Gastrocnemius medialis (tissue), 4 donors: ENCODE data around the gene EFCAB11. TPM values are rescaled to one million over a fixed set of nuclear protein-coding genes. Genes with fewer than 3 reads are reported as not detected.

Source experiments
- ATAC-seq, 2 donors: fragments of 150-250 bp; one replicate each; pipeline ENCODE4 v1.9.1; 2016
- DNase-seq, 2 donors: peaks; one replicate each; pipeline ENCODE4 v3.0.0-alpha.2; 2019
- H3K27ac ChIP-seq, 4 donors: fragments of 200-600 bp; sonication (generic); 1 replicate in 1 of 4; 2 replicates in 3 of 4; pipeline ENCODE4 v1.5.1; 2016 to 2018; ENCODE audit warnings: mild to moderate bottlenecking in 2 of 4, moderate library complexity in 1 of 4
- H3K27me3 ChIP-seq, 3 donors: fragments of 200-600 bp; sonication (generic) in 2 of 3; 1 replicate in 1 of 3; 2 replicates in 2 of 3; pipeline versions ENCODE4 v1.5.1 to v1.6.0; 2016 to 2019; ENCODE audit warnings: mild to moderate bottlenecking in 1 of 3, moderate library complexity in 1 of 3
- H3K36me3 ChIP-seq, 2 donors: fragments of 200-600 bp; sonication (generic) in 1 of 2; one replicate each; pipeline ENCODE4 v1.5.1; 2017 to 2018
- H3K4me1 ChIP-seq, 2 donors: fragments of 200-600 bp; sonication (generic) in 1 of 2; one replicate each; pipeline ENCODE4 v1.5.1; 2016 to 2017; ENCODE audit warnings: mild to moderate bottlenecking in 2 of 2
- H3K4me3 ChIP-seq, 4 donors: fragments of 200-600 bp; sonication (generic) in 3 of 4; 1 replicate in 1 of 4; 2 replicates in 3 of 4; pipeline ENCODE4 v1.5.1; 2016 to 2019; ENCODE audit warnings: mild to moderate bottlenecking in 2 of 4
- H3K9me3 ChIP-seq, 3 donors: fragments of 200-600 bp; sonication (generic) in 2 of 3; 1 replicate in 1 of 3; 2 replicates in 2 of 3; pipeline ENCODE4 v1.5.1; 2016 to 2019
- POLR2A ChIP-seq, 2 donors: fragments of 450-650 bp; IDR thresholded peaks; one replicate each; pipeline ENCODE4 v1.6.1; 2017; ENCODE audit warnings: antibody characterized with exemption in 2 of 2, mild to moderate bottlenecking in 2 of 2, moderate library complexity in 2 of 2
- in situ Hi-C, 4 donors: fragments of 200-750 bp; cut with MboI; loops; one replicate each; pipeline versions ENCODE4 v1.15.0 to v1.8.0; 2017; ENCODE audit warnings: low sequenced_read_pairs in 4 of 4
- intact Hi-C: fragments of 100-400 bp; cut with DNase I; formaldehyde crosslinking; loops from one replicate; pipeline ENCODE4 v1.15.1; 2023; ENCODE audit warnings: low total_unique reads
- total RNA-seq, 4 donors: library from RNA; depleted of rRNA; stranded (reverse); fragments of >200 nt; gene quantifications; one replicate each; pipeline versions ENCODE4 v1.1.0 to v1.2.3, GENCODE V29; 2016
- TF ChIP-seq, protein P1 (sequence below), 5 experiments: fragments of 450-650 bp in 3 of 5; fragments of 200-600 bp in 2 of 5; sonication (generic) in 2 of 5; IDR thresholded peaks in 4 of 5; conservative IDR thresholded peaks in 1 of 5; 1 replicate in 4 of 5; 2 replicates in 1 of 5; pipeline ENCODE4 v1.5.1; 2016 to 2019; ENCODE audit warnings: antibody characterized with exemption in 5 of 5, mild to moderate bottlenecking in 3 of 5, moderate library complexity in 3 of 5

Gene EFCAB11
- total RNA-seq, 4 donors from 2014 or later: 0.69 to 1.6 (median 1.6) TPM

DNA sequence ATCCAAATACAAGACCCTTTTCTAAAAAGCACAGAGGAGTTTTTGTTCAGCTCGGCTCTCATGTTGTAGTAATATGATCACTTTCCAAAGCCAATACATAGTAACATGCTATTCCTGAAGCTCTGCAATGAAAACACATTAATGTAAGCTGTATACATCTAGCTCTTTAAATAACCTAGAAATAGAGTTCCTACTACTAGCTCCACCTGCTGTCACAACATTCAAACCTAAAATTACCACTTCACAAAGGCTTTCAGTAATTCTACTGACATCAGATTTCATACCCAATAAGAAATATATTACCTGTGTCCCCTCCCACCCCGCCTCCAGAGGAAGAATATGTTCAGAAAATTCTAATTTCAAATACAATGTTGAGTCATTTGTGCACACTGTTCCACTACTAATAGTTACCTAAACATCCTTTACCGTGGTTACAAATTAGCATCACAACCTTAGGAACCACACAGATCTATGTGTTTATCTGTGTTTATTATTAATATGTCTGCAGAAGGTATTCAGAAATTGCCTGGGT is 17.8 kb downstream of the EFCAB11 start:
- TF ChIP-seq, protein P1, sequence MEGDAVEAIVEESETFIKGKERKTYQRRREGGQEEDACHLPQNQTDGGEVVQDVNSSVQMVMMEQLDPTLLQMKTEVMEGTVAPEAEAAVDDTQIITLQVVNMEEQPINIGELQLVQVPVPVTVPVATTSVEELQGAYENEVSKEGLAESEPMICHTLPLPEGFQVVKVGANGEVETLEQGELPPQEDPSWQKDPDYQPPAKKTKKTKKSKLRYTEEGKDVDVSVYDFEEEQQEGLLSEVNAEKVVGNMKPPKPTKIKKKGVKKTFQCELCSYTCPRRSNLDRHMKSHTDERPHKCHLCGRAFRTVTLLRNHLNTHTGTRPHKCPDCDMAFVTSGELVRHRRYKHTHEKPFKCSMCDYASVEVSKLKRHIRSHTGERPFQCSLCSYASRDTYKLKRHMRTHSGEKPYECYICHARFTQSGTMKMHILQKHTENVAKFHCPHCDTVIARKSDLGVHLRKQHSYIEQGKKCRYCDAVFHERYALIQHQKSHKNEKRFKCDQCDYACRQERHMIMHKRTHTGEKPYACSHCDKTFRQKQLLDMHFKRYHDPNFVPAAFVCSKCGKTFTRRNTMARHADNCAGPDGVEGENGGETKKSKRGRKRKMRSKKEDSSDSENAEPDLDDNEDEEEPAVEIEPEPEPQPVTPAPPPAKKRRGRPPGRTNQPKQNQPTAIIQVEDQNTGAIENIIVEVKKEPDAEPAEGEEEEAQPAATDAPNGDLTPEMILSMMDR (IDR thresholded peaks at IDR 0.05 in 4 of 5, conservative IDR thresholded peaks at IDR 0.05 in 1 of 5): no peak
- no peak for TF ChIP-seq POLR2A (IDR thresholded peaks at IDR 0.05)
- in situ Hi-C loops (no loop called here), intact Hi-C loops (no loop called here)
- Histone ChIP-seq H3K27me3 (no peaks in the 10 kb centered on the region), H3K36me3 (no peaks in the 10 kb centered on the region), H3K27ac (no peak overlapping the region), H3K4me1 (no peaks in the 10 kb centered on the region), H3K9me3 (no peaks in the 10 kb centered on the region), H3K4me3 (no peak overlapping the region)
- DNase-seq (no peak), ATAC-seq (no peak)

DNA sequence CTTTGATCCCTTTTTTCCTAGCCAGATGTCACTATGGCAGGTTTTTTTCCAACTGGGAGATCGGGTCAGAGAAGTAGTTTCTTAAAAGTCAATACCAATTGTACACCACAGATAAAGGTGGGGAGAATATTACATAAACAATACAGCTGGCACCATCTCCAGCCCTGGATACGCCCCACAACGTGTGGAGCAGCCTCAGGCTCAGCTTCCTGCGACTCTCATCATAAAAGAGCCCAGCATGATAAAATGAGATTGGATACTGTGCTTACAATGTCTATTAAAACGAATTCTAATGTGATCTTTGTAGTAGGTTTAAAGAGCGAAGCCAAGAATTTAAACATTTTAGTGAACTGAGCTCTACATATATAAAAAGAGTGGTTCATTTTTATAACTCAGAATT is 21.5 kb downstream of the EFCAB11 start:
- Histone ChIP-seq H3K27me3 (no peaks in the 10 kb centered on the region), H3K27ac (no peak overlapping the region), H3K4me3 (no peak overlapping the region), H3K9me3 (no peaks in the 10 kb centered on the region), H3K4me1 (no peaks in the 10 kb centered on the region), H3K36me3 (no peaks in the 10 kb centered on the region)
- no peak for TF ChIP-seq POLR2A (IDR thresholded peaks at IDR 0.05)
- TF ChIP-seq, protein P1 (IDR thresholded peaks at IDR 0.05 in 4 of 5, conservative IDR thresholded peaks at IDR 0.05 in 1 of 5): no peak
- intact Hi-C loops (no loop called here), in situ Hi-C loops (no loop called here)
- ATAC-seq (no peak), DNase-seq (no peak)

DNA sequence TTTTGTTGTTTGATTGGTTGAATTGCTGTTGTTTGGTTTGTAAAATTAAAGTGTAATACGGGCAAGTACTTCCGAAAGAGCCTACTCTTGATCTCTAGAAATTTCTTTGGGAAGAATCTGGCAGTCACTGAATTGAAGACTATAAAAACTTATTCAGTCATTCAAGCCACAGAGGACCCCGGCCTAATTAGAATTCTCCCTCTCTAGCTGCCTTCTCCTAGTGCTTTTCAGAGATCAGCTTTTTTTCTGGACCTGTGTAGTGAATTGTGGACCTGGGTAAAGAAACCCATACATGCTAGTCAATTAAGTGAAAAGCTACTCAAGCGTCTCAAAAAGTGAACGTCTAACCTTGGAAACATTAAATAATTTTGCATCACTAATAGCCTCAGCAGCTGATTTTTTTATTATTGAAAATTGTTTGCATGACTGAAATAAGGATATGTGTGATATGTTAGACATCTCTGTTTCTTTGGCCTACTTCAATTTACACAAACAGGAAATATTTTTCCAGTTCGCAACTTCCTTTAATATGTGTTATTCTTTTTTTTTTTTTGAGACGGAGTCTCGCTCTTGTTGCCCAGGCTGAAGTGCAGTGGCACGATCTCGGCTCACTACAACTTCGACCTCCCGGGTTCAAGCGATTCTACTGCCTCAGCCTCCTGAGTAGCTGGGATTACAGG is 27.2 kb downstream of the EFCAB11 start:
- Histone ChIP-seq H3K4me1 (peaks cover 9 to 10% of the 10 kb centered on the region in 2 donors), H3K27me3 (no peaks in the 10 kb centered on the region), H3K9me3 (no peaks in the 10 kb centered on the region), H3K36me3 (no peaks in the 10 kb centered on the region), H3K4me3 (no peak overlapping the region), H3K27ac (no peak overlapping the region)
- in situ Hi-C loops (no loop called here), intact Hi-C loops (no loop called here)
- ATAC-seq: no peak
- no peak for DNase-seq
- TF ChIP-seq, protein P1 (IDR thresholded peaks at IDR 0.05 in 4 of 5, conservative IDR thresholded peaks at IDR 0.05 in 1 of 5): no peak
- TF ChIP-seq POLR2A (IDR thresholded peaks at IDR 0.05): no peak

DNA sequence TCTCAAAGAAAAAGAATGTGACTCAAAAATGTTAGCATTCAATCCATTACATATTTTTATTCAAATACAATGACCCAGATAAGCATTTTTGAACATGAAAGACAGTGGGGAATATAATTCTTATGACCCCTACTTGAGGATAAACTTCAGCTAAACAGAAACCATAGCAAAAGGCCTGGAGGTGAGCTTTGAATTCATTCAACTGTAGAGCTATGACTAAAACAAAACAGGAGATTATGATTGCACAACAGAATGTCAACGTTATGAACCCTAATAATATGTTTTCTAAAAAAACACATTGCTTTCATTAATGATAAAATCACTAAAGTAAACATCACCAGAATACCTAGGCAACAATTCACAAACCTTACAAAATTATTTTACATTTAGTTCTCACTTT is 27.8 kb downstream of the EFCAB11 start:
- ATAC-seq (no peak), DNase-seq (no peak)
- Histone ChIP-seq H3K27me3 (no peaks in the 10 kb centered on the region), H3K9me3 (no peaks in the 10 kb centered on the region), H3K4me3 (no peak overlapping the region), H3K36me3 (no peaks in the 10 kb centered on the region), H3K27ac (no peak overlapping the region), H3K4me1 (peaks cover 9 to 10% of the 10 kb centered on the region in 2 donors)
- in situ Hi-C loops (no loop called here), intact Hi-C loops (no loop called here)
- no peak for TF ChIP-seq POLR2A (IDR thresholded peaks at IDR 0.05)
- TF ChIP-seq, protein P1 (IDR thresholded peaks at IDR 0.05 in 4 of 5, conservative IDR thresholded peaks at IDR 0.05 in 1 of 5): no peak
